GM12874 (cell line): Measurements from ENCODE around the gene LEMD2.

ENCODE experiments used
- TF ChIP-seq, protein P1 (sequence below): IDR thresholded peaks from 2 replicates; pipeline ENCODE4 v1.5.1; 2011; ENCODE audit warnings: low read depth, mild to moderate bottlenecking, control low read depth, low read length, moderate library complexity; ENCODE audit not compliant: insufficient read depth

LEMD2 gene

DNA sequence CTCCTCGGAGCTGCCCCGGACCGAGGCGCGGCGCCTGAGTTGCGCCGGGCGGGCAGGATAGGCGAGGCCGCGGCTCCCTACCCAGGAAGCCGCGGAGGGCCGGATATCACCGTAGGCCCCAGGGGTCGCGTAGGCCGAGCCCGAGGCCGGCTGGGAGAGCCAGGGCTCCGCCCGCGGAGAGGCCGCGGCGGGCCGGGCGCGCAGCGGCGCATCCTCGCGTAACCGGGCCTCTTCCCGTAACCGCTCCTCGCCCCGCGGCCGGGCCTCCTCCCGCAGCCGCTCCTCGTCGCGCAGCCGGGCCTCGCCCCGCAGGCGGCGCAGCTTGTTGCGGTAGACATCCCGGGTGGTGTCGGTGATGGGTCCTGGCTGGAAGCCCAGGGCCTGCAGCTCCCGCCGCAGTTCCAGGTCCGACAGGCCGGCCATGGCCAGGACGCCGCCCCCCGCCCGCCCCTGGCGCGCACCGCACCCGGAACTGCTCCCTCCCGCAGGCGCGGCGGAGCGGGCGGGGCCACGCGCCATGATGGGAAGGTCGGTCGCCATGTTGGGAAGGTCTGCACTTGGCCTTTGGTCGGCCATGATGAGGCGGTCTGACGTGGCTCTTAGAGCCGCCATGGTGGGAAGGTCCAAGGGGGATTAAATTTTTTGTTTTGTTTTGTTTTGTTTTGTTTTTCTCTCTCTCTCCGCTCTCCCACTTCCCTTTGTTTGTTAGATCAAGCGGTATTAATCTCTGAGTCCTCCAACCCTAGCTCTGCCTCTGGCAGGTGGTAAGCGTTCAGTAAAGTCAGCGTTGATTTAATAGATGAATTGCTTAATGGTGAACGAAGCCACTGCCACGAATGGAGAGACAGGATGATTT lies at the start of gene LEMD2:
Gene LEMD2 (minus strand): TSS at position 437 of the 856 bp plus-strand sequence. CDS start 14 bp downstream, at position 423.
- TF ChIP-seq, protein P1, sequence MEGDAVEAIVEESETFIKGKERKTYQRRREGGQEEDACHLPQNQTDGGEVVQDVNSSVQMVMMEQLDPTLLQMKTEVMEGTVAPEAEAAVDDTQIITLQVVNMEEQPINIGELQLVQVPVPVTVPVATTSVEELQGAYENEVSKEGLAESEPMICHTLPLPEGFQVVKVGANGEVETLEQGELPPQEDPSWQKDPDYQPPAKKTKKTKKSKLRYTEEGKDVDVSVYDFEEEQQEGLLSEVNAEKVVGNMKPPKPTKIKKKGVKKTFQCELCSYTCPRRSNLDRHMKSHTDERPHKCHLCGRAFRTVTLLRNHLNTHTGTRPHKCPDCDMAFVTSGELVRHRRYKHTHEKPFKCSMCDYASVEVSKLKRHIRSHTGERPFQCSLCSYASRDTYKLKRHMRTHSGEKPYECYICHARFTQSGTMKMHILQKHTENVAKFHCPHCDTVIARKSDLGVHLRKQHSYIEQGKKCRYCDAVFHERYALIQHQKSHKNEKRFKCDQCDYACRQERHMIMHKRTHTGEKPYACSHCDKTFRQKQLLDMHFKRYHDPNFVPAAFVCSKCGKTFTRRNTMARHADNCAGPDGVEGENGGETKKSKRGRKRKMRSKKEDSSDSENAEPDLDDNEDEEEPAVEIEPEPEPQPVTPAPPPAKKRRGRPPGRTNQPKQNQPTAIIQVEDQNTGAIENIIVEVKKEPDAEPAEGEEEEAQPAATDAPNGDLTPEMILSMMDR: no peak

- TF ChIP-seq, protein P1: no peak
These were observed 49.2 kb upstream of the LEMD2 start for GRCh38 chr6:33837971-33838665.

- TF ChIP-seq, protein P1: no peak
These were observed 48.0 kb upstream of the LEMD2 start for GRCh38 chr6:33836806-33837469.

GRCh38 chr6:33834401-33835392 lies 45.8 kb upstream of the LEMD2 start:
- TF ChIP-seq, protein P1: no peak

GRCh38 chr6:33833599-33833998 lies 44.7 kb upstream of the LEMD2 start:
- TF ChIP-seq, protein P1: no peak

DNA sequence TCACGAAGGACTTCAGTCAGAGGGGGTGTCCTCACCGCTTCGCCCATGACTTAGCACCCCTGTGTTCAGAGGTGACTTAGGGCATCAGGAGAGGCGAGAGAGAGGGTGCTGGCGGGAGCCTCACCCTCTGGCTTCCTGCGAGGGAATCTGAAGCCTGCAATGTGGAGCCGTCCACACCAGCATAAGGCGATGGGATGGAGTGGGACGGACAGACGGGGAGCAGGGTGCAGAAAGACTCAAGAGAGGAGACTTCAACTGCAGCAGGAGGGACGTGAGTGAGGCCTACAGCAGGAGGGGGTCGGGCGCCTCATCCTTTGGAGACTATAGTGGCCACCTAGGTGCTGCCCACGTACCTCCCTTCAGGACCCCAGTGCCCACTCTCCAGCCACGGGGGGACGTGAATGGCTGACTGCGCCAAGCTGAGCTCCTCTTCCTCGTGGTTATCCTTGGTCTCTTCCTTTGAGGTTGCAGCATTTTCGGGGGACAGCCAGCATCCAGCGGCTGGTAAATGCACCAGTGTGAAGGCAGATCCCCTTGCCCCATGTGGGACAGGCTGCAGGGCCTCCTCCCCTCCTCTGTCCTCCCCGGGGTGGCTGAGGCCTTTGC lies 41.8 kb upstream of the LEMD2 start:
- TF ChIP-seq, protein P1: no peak
